GM23248 (cell line): ENCODE measurements around the gene OR1I1. TPM values are rescaled to one million over a fixed set of nuclear protein-coding genes. Genes with fewer than 3 reads are reported as not detected.

ENCODE experiments used
- DNase-seq: peaks from one replicate; pipeline ENCODE4 v3.0.0-alpha.2; 2015
- H2AFZ ChIP-seq: fragments of 200-600 bp; sonication (generic); 2 replicates; pipeline ENCODE4 v1.6.1; 2016; ENCODE audit warnings: antibody characterized with exemption
- H3F3A ChIP-seq: fragments of 200-600 bp; sonication (generic); 2 replicates; pipeline ENCODE4 v1.6.1; 2016; ENCODE audit warnings: mild to moderate bottlenecking, antibody characterized with exemption, mixed run types; ENCODE audit not compliant: insufficient read depth
- H3K27ac ChIP-seq: fragments of 200-600 bp; sonication (generic); 2 replicates; pipeline ENCODE4 v1.5.1; 2016; ENCODE audit warnings: mild to moderate bottlenecking
- H3K27me3 ChIP-seq: fragments of 200-600 bp; sonication (generic); replicated peaks from 2 replicates; pipeline ENCODE4 v1.6.1; 2016; ENCODE audit warnings: mild to moderate bottlenecking; ENCODE audit not compliant: insufficient read depth
- H3K36me3 ChIP-seq: fragments of 200-600 bp; sonication (generic); 2 replicates; pipeline ENCODE4 v1.6.1; 2016; ENCODE audit warnings: low read depth, mild to moderate bottlenecking
- H3K4me1 ChIP-seq: fragments of 200-600 bp; sonication (generic); 2 replicates; pipeline ENCODE4 v1.6.1; 2016; ENCODE audit warnings: mild to moderate bottlenecking; ENCODE audit not compliant: insufficient read depth
- H3K4me2 ChIP-seq: fragments of 200-600 bp; sonication (generic); one replicate; pipeline ENCODE4 v1.6.1; 2016; ENCODE audit warnings: mild to moderate bottlenecking; ENCODE audit not compliant: unreplicated experiment
- H3K4me3 ChIP-seq: fragments of 200-600 bp; sonication (generic); 2 replicates; pipeline ENCODE4 v1.5.1; 2016; ENCODE audit warnings: mild to moderate bottlenecking
- H3K79me2 ChIP-seq: fragments of 200-600 bp; sonication (generic); 2 replicates; pipeline ENCODE4 v1.6.1; 2016; ENCODE audit warnings: mild to moderate bottlenecking; ENCODE audit not compliant: insufficient read depth
- H3K9ac ChIP-seq: fragments of 200-600 bp; sonication (generic); 2 replicates; pipeline ENCODE4 v1.6.1; 2016; ENCODE audit warnings: mild to moderate bottlenecking
- H3K9me2 ChIP-seq: fragments of 200-600 bp; sonication (generic); 2 replicates; pipeline ENCODE4 v1.6.1; 2016; ENCODE audit warnings: mixed run types, mild to moderate bottlenecking, moderate library complexity; ENCODE audit not compliant: insufficient read depth
- H3K9me3 ChIP-seq: fragments of 200-600 bp; sonication (generic); one replicate; pipeline ENCODE4 v1.6.1; 2017; ENCODE audit warnings: low read depth
- H4K20me1 ChIP-seq: fragments of 200-600 bp; sonication (generic); 2 replicates; pipeline ENCODE4 v1.6.0; 2016; ENCODE audit not compliant: insufficient read depth
- EZH2 ChIP-seq: fragments of 200-600 bp; sonication (generic); IDR thresholded peaks from 2 replicates; pipeline ENCODE4 v1.6.1; 2018; ENCODE audit warnings: antibody characterized with exemption, mild to moderate bottlenecking; ENCODE audit not compliant: insufficient read depth, poor library complexity, severe bottlenecking
- EZH2phosphoT487 ChIP-seq: fragments of 200-600 bp; sonication (generic); IDR thresholded peaks from 2 replicates; pipeline ENCODE4 v1.6.1; 2018; ENCODE audit warnings: antibody characterized with exemption, moderate library complexity, mild to moderate bottlenecking, low read depth; ENCODE audit not compliant: insufficient read depth
- WGBS, 2 experiments: methylation state at CpG; one replicate each; pipeline ENCODE4 v1.1.6; 2015 to 2017; ENCODE audit warnings: low lambda C conversion rate in 2 of 2, low coverage in 1 of 2; ENCODE audit errors: missing lambda C conversion rate in 2 of 2; 5-methylcytosine and 5-hydroxymethylcytosine counted together
- in situ Hi-C: fragments of 300-500 bp; cut with MboI; formaldehyde crosslinking; loops from 2 replicates; pipeline ENCODE4 v1.15.0; 2020
- polyA plus RNA-seq: library from polyadenylated mRNA; unstranded; fragments of >200 nt; fragmentation: Nextera tagmentation; extraction: Ambion mirVana; gene quantifications from 2 replicates; pipeline ENCODE4 v1.2.1, GENCODE V29; 2016
- total RNA-seq: library from RNA; depleted of rRNA; stranded (reverse); fragments of >200 nt; shearing (Covaris generic); gene quantifications from 2 replicates; pipeline ENCODE4 v1.2.3, GENCODE V29; 2014

OR1I1 gene
- total and polyA plus RNA-seq, 2 experiments from 2014 or later: not detected

DNA sequence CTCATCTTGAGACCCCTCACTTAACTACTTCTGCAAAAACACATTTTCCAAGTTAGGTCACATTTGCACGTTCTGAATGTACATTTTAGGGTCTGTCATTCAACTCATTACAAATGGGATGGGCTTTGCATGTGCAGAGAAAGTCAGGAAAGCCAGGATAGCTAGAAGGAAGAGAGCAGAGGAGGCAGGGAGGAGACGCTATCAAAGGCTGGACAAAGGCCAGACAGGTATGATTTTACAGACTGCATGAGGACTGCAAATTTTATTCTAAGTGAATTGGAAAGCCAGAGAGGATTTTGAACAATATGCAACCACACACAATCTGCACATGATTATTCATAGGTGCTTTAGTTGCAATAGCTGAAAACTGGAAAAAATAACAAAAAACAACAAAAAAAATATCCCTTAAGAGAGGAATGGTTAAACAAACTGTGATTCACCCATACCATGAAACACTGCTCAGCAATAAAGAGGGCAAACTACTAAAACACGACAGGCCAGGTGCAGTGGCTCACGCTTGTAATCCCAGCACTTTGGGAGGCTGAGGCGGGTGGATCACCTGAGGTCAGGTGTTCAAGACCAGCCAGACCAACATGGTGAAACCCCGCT lies 46.3 kb downstream of the OR1I1 start:
- no peak for DNase-seq
- H3K79me2 ChIP-seq: peaks cover 21% of the 10 kb centered on the region
- 60 to 65% methylated on average over 6 of the region's 6 CpGs for WGBS, 2 experiments
- H3K4me2 ChIP-seq: no peak overlapping the region
- H3K27ac ChIP-seq: no peak overlapping the region
- H3F3A ChIP-seq: peaks cover 7% of the 10 kb centered on the region; the same call in 1 of the 2 replicates
- peaks cover 10% of the 10 kb centered on the region; the same call in 1 of the 2 replicates for H3K4me1 ChIP-seq
- no peaks in the 10 kb centered on the region for H3K36me3 ChIP-seq
- in situ Hi-C loops: no loop called here
- H3K4me3 ChIP-seq: no peak overlapping the region
- no peaks in the 10 kb centered on the region for H3K9me3 ChIP-seq
- H3K9me2 ChIP-seq: no peaks in the 10 kb centered on the region
- H3K27me3 ChIP-seq: no peaks in the 10 kb centered on the region
- no peak for TF ChIP-seq EZH2
- no peak for TF ChIP-seq EZH2phosphoT487
- H3K9ac ChIP-seq: no peak overlapping the region
- no peak overlapping the region for H2AFZ ChIP-seq
- no peaks in the 10 kb centered on the region for H4K20me1 ChIP-seq

DNA sequence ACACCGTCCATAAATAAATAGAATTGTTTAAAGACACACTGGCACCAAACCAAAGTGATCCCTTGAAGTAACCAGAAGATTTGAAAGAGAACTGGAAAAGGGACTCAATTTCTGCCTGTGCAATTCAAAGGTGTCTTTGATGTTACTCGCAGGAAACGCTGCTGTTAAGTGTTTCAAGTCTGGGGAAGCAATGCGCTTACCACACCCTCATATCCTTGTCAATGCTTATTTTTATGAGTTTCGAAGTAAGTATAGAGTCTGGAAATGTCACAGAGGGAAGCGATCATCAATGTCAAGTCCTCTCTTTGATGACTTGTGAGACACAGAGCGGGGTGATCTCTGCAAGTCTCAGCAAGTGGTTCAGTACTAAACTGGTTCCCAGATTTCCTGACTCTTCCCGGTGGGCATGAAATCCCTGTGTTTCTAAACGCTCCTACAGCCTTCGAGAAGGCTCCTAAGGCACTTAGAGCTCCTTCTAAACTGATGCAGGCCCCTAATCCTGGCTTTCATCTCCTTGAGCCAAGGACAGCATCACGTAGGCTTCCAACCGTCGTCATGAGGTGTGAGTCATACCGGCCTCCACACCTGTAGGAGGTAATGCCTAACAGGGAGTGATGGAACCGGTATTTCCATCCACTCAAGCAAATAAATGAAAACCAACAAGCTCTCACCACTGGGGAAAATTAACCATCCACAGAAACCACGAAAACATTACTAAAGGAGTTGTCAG lies 48.0 kb downstream of the OR1I1 start:
- DNase-seq: no peak
- Histone ChIP-seq H3F3A (peaks cover 7% of the 10 kb centered on the region; the same call in 1 of the 2 replicates), H3K4me2 (no peak overlapping the region), H4K20me1 (no peaks in the 10 kb centered on the region), H3K4me3 (no peak overlapping the region), H3K79me2 (0 out of 2 replicates have a peak, but pooled peaks cover 3% of the 10 kb centered on the region), H3K4me1 (0 out of 2 replicates have a peak, but pooled peaks cover 5% of the 10 kb centered on the region), H3K27ac (no peak overlapping the region), H3K9me3 (no peaks in the 10 kb centered on the region), H3K36me3 (no peaks in the 10 kb centered on the region), H2AFZ (peak overlapping the region; percentile 53; the same call in 1 of the 2 replicates), H3K9me2 (no peaks in the 10 kb centered on the region), H3K27me3 (no peaks in the 10 kb centered on the region), H3K9ac (no peak overlapping the region)
- WGBS, 2 experiments: 23% methylated on average over 16 of the region's 16 CpGs
- no peak for TF ChIP-seq EZH2
- no peak for TF ChIP-seq EZH2phosphoT487
- in situ Hi-C loops: no loop called here

DNA sequence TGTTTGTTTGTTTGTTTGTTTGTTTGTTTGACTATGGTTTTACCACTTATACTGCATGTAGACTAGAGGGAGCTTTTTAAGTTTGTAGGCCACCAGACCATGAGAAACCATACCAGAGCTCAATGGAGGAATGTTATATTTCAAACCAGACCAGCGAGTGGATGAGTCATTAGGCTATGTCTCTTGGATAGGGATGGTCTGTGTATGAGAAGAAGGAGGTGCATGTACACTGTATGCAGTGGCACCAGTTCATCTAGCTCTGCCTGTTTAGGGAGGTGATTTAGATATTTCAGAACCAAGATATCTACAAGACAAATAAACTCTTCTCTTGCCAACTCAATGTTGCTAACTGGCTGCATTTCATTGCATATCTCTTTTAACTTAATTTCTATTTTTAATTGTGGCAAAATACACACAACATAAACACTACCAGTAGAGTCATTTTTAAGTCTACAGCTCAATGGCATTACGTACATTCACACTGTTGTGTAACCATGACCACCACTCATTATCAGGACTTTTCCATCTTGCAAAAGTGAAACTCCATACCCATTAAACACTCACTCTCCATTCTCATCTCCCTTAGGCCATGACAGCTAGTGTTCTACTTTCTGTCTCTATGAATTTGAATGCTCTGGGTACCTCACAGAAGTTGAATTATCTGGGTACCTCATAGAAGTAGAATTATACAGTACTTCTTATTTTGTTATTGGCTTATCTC lies 54.4 kb downstream of the OR1I1 start:
- H3F3A ChIP-seq: peaks cover 16% of the 10 kb centered on the region; the same call in 1 of the 2 replicates
- no peaks in the 10 kb centered on the region for H3K27me3 ChIP-seq
- H3K4me3 ChIP-seq: no peak overlapping the region
- no peaks in the 10 kb centered on the region for H3K4me1 ChIP-seq
- TF ChIP-seq EZH2phosphoT487: no peak
- TF ChIP-seq EZH2: no peak
- WGBS, 2 experiments: 17 to 22% methylated on average over 2 of the region's 2 CpGs
- in situ Hi-C loops: no loop called here
- H3K36me3 ChIP-seq: no peaks in the 10 kb centered on the region
- H3K9me3 ChIP-seq: no peaks in the 10 kb centered on the region
- peak; percentile 28 for DNase-seq
- H3K9ac ChIP-seq: no peak overlapping the region
- H3K4me2 ChIP-seq: no peak overlapping the region
- H3K27ac ChIP-seq: no peak overlapping the region
- no peaks in the 10 kb centered on the region for H3K9me2 ChIP-seq
- H2AFZ ChIP-seq: no peak overlapping the region
- H4K20me1 ChIP-seq: no peaks in the 10 kb centered on the region
- H3K79me2 ChIP-seq: no peaks in the 10 kb centered on the region

GRCh38 chr19:15137777-15138176 lies 55.8 kb downstream of the OR1I1 start:
- Histone ChIP-seq H3K4me2 (no peak overlapping the region), H2AFZ (peak overlapping the region; percentile 66), H3F3A (peaks cover 16% of the 10 kb centered on the region; the same call in 1 of the 2 replicates), H3K36me3 (no peaks in the 10 kb centered on the region), H3K79me2 (no peaks in the 10 kb centered on the region), H3K27ac (peak overlapping the region; percentile 52), H3K9me3 (no peaks in the 10 kb centered on the region), H3K4me3 (no peak overlapping the region), H3K9ac (no peak overlapping the region), H3K27me3 (no peaks in the 10 kb centered on the region), H3K4me1 (no peaks in the 10 kb centered on the region), H3K9me2 (no peaks in the 10 kb centered on the region), H4K20me1 (no peaks in the 10 kb centered on the region)
- in situ Hi-C loops: no loop called here
- peak; percentile 71 for DNase-seq
- no peak for TF ChIP-seq EZH2phosphoT487
- no peak for TF ChIP-seq EZH2
